Left ventricle myocardium inferior (tissue), 1 donor: ENCODE data around the gene EXOSC1. TPM values are rescaled to one million over a fixed set of nuclear protein-coding genes. Genes with fewer than 3 reads are reported as not detected.

Source experiments
- DNase-seq: peaks from one replicate; pipeline ENCODE4 v3.0.0-alpha.2; 2020
- H3K27ac ChIP-seq: fragments of 200-600 bp; replicated peaks from 2 replicates; pipeline ENCODE4 v1.8.0; 2021
- H3K27me3 ChIP-seq: fragments of 200-600 bp; 2 replicates; pipeline ENCODE4 v1.8.0; 2021; ENCODE audit warnings: low read depth
- H3K36me3 ChIP-seq: fragments of 200-600 bp; 2 replicates; pipeline ENCODE4 v1.8.0; 2021
- H3K4me1 ChIP-seq: fragments of 200-600 bp; 2 replicates; pipeline ENCODE4 v1.8.0; 2021
- H3K4me3 ChIP-seq: fragments of 200-600 bp; 2 replicates; pipeline ENCODE4 v1.8.0; 2021; ENCODE audit warnings: mild to moderate bottlenecking, moderate library complexity
- H3K9me3 ChIP-seq: fragments of 200-600 bp; replicated peaks from 2 replicates; pipeline ENCODE4 v1.8.0; 2021
- CTCF ChIP-seq: fragments of 200-600 bp; IDR thresholded peaks from 2 replicates; pipeline ENCODE4 v1.8.0; 2021; ENCODE audit warnings: antibody characterized with exemption, mild to moderate bottlenecking, borderline replicate concordance
- intact Hi-C: fragments of 100-400 bp; cut with micrococcal nuclease; formaldehyde crosslinking; loops from one replicate; pipeline ENCODE4 v1.11.0; 2022
- total RNA-seq: library from RNA; stranded (reverse); fragmentation: NEBNext Ultra II Directional; extraction: Animal tissue kit (Norgen Biotek cat#: 25700); gene quantifications from one replicate; pipeline ENCODE4 v1.2.1, GENCODE V29; 2021
- donor health status: DM: no; HTN: yes; CAD: no; lungs with severe emphysema.

The EXOSC1 gene
- total RNA-seq, 1 donor from 2014 or later: 14.9 TPM

- Histone ChIP-seq H3K36me3 (peaks cover 93% of the 10 kb centered on the region), H3K27ac (peak overlapping the region; percentile 6), H3K9me3 (no peaks in the 10 kb centered on the region), H3K4me3 (no peak overlapping the region), H3K4me1 (peaks cover 38% of the 10 kb centered on the region), H3K27me3 (no peaks in the 10 kb centered on the region)
- TF ChIP-seq CTCF: no peak
- intact Hi-C loops: no loop called here
- no peak for DNase-seq
These were observed 10.9 kb upstream of the EXOSC1 start for GRCh38 chr10:97456686-97457065.

GRCh38 chr10:97456034-97456685 lies 10.4 kb upstream of the EXOSC1 start:
- intact Hi-C loops: no loop called here
- Histone ChIP-seq H3K4me3 (no peak overlapping the region), H3K4me1 (peaks cover 43% of the 10 kb centered on the region), H3K27ac (no peak overlapping the region), H3K36me3 (peaks cover 87% of the 10 kb centered on the region), H3K27me3 (no peaks in the 10 kb centered on the region), H3K9me3 (no peaks in the 10 kb centered on the region)
- TF ChIP-seq CTCF: no peak
- no peak for DNase-seq

- H3K4me1 ChIP-seq: peaks cover 57% of the 10 kb centered on the region
- intact Hi-C loops: no loop called here
- no peak overlapping the region for H3K4me3 ChIP-seq
- H3K27ac ChIP-seq: peak overlapping the region; percentile 81
- no peaks in the 10 kb centered on the region for H3K9me3 ChIP-seq
- no peaks in the 10 kb centered on the region for H3K27me3 ChIP-seq
- no peak for TF ChIP-seq CTCF
- DNase-seq: no peak
- H3K36me3 ChIP-seq: peaks cover 71% of the 10 kb centered on the region
These were observed 8.7 kb upstream of the EXOSC1 start for GRCh38 chr10:97454330-97455036.

GRCh38 chr10:97452352-97452751 lies 6.5 kb upstream of the EXOSC1 start:
- Histone ChIP-seq H3K27ac (peak overlapping the region; percentile 81), H3K9me3 (no peaks in the 10 kb centered on the region), H3K4me3 (no peak overlapping the region), H3K4me1 (peaks cover 78% of the 10 kb centered on the region), H3K27me3 (no peaks in the 10 kb centered on the region), H3K36me3 (peaks cover 49% of the 10 kb centered on the region)
- intact Hi-C loops: no loop called here
- DNase-seq: no peak
- no peak for TF ChIP-seq CTCF

- no peak for DNase-seq
- H3K4me3 ChIP-seq: no peak overlapping the region
- no peaks in the 10 kb centered on the region for H3K9me3 ChIP-seq
- H3K27me3 ChIP-seq: no peaks in the 10 kb centered on the region
- no peak for TF ChIP-seq CTCF
- peaks cover 42% of the 10 kb centered on the region for H3K36me3 ChIP-seq
- intact Hi-C loops: no loop called here
- peak overlapping the region; percentile 81 for H3K27ac ChIP-seq
- H3K4me1 ChIP-seq: peaks cover 86% of the 10 kb centered on the region
These were observed 5.8 kb upstream of the EXOSC1 start for GRCh38 chr10:97451605-97452004.
